ENCODE data around the gene YAP1. TPM values are rescaled to one million over a fixed set of nuclear protein-coding genes. Genes with fewer than 3 reads are reported as not detected.

Gene YAP1
- total and polyA plus RNA-seq, 4 donors, result 3.7 to 65.6 (median 18.3) TPM

DNA sequence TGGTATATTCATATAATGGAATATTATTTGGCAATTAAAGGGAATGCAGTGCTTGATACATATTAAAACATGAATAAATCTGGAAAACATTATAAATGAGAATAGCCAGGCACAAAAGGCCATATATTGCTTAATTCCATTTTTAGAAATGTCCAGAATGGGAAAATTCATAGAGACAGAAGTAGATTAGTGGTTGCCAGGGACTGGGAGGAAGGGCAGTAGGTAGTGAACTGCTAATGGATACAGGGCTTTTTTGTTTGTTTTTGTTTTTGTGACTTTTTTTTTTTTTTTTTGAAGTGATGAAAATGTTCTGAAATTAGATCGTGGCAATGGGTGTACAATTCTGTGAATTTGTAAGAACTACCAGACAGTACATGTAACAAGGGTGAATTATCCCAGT, 86.1 kb downstream of the YAP1 start (continued):
- TF ChIP-seq, protein P1, sequence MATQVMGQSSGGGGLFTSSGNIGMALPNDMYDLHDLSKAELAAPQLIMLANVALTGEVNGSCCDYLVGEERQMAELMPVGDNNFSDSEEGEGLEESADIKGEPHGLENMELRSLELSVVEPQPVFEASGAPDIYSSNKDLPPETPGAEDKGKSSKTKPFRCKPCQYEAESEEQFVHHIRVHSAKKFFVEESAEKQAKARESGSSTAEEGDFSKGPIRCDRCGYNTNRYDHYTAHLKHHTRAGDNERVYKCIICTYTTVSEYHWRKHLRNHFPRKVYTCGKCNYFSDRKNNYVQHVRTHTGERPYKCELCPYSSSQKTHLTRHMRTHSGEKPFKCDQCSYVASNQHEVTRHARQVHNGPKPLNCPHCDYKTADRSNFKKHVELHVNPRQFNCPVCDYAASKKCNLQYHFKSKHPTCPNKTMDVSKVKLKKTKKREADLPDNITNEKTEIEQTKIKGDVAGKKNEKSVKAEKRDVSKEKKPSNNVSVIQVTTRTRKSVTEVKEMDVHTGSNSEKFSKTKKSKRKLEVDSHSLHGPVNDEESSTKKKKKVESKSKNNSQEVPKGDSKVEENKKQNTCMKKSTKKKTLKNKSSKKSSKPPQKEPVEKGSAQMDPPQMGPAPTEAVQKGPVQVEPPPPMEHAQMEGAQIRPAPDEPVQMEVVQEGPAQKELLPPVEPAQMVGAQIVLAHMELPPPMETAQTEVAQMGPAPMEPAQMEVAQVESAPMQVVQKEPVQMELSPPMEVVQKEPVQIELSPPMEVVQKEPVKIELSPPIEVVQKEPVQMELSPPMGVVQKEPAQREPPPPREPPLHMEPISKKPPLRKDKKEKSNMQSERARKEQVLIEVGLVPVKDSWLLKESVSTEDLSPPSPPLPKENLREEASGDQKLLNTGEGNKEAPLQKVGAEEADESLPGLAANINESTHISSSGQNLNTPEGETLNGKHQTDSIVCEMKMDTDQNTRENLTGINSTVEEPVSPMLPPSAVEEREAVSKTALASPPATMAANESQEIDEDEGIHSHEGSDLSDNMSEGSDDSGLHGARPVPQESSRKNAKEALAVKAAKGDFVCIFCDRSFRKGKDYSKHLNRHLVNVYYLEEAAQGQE (IDR thresholded peaks at IDR 0.05), result no peak
- TF ChIP-seq JUND (IDR thresholded peaks at IDR 0.05) (no peak), TAF1 (conservative IDR thresholded peaks at IDR 0.05) (no peak), CTCF (IDR thresholded peaks at IDR 0.05; ENCODE audit: low read depth, low read length, missing input control) (no peak)

DNA sequence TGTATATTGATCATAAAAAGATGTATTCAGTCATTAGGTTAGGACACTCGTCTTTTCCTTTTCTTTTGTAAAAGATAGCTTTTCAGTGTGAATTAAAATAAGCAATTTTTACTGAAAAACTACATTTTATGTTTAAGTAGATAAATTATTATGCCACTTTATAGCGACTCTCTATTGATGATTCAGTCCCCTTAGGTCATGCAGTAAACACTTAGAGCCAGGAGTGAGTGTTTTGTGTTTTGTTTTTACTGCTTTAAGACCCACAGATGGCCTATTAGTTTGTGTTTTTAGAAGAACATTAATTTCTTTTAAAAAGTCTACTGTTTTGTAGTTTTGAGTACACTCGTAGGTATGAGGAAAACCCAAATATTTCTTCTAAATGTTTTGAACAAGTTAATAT, 86.6 kb downstream of the YAP1 start:
- Histone ChIP-seq H3K36me3 (ENCODE audit: control insufficient read depth in 4 of 4, insufficient read depth in 3 of 4, low read depth in 1 of 4, low read length in 3 of 4) (no peaks in the 10 kb centered on the region), H3K27ac (ENCODE audit: low read depth in 1 of 2, low read length in 2 of 2) (no peak overlapping the region), H3K9ac (ENCODE audit: low read depth in 1 of 2, low read length in 2 of 2) (no peak overlapping the region), H3K27me3 (ENCODE audit: control insufficient read depth in 4 of 4, insufficient read depth in 4 of 4, low read length in 3 of 4) (no peaks in the 10 kb centered on the region), H3K4me3 (ENCODE audit: low read depth in 1 of 3, low read length in 3 of 3) (no peak overlapping the region), H3K9me3 (ENCODE audit: control insufficient read depth in 4 of 4, low read length in 3 of 4) (no peaks in the 10 kb centered on the region), H3K4me1 (ENCODE audit: control insufficient read depth in 4 of 4, insufficient read depth in 4 of 4, low read length in 3 of 4) (peaks cover 0 to 9% (median 2%) of the 10 kb centered on the region in 4 donors)
- 91% methylated on average over 3 of the region's 3 CpGs for WGBS
- no peak for DNase-seq (ENCODE audit: low spot score)
- no peak for TF ChIP-seq GABPA (IDR thresholded peaks at IDR 0.05 in 1 of 2, conservative IDR thresholded peaks at IDR 0.05 in 1 of 2)
- TF ChIP-seq FOXA1 (IDR thresholded peaks at IDR 0.05), result no peak
- no peak for TF ChIP-seq NR2F2 (IDR thresholded peaks at IDR 0.05)
- TF ChIP-seq, protein P2, sequence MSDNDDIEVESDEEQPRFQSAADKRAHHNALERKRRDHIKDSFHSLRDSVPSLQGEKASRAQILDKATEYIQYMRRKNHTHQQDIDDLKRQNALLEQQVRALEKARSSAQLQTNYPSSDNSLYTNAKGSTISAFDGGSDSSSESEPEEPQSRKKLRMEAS (IDR thresholded peaks at IDR 0.05), result no peak
- no peak for TF ChIP-seq SP1 (IDR thresholded peaks at IDR 0.05)
- no peak for TF ChIP-seq TAF1 (conservative IDR thresholded peaks at IDR 0.05)
- TF ChIP-seq CTCF (IDR thresholded peaks at IDR 0.05; ENCODE audit: low read depth, low read length, missing input control), result no peak

DNA sequence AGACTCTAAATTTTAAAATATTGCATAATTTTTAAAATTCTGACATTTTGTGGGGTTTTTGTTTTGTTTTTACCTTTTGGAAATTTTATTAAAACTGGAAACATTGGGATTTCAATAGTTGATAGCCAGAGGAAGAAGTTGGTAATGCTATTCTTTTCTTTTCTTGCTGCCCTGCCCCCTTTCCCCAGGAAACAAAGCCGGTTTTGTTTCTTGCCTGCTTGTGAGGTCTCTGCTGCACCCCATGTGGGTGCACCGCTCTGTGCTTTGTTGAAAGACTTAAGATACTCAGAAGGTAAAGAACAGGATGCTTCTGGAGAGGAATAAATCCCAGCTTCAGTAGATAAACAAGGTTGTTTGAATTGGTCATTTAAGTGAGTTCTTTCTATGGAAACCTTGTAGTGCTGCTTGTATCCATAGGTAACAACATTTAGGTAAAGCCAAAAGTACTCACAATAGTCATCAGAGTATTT, 87.5 kb downstream of the YAP1 start:
- DNase-seq (ENCODE audit: low spot score), result no peak
- peaks cover 0 to 3% (median under 1%) of the 10 kb centered on the region in 4 donors for H3K4me1 ChIP-seq (ENCODE audit: control insufficient read depth in 4 of 4, insufficient read depth in 4 of 4, low read length in 3 of 4)
- H3K9ac ChIP-seq (ENCODE audit: low read depth in 1 of 2, low read length in 2 of 2), result no peak overlapping the region
- no peak overlapping the region for H3K27ac ChIP-seq (ENCODE audit: low read depth in 1 of 2, low read length in 2 of 2)
- 82% methylated on average over 2 of the region's 2 CpGs for WGBS
- TF ChIP-seq RXRA (IDR thresholded peaks at IDR 0.05) (no peak), YY1 (IDR thresholded peaks at IDR 0.05) (no peak), ZBTB33 (IDR thresholded peaks at IDR 0.05) (no peak)
- H3K9me3 ChIP-seq (ENCODE audit: control insufficient read depth in 4 of 4, low read length in 3 of 4), result no peaks in the 10 kb centered on the region
- H3K27me3 ChIP-seq (ENCODE audit: control insufficient read depth in 4 of 4, insufficient read depth in 4 of 4, low read length in 3 of 4), result no peaks in the 10 kb centered on the region
- no peak overlapping the region for H3K4me3 ChIP-seq (ENCODE audit: low read depth in 1 of 3, low read length in 3 of 3)
- no peaks in the 10 kb centered on the region for H3K36me3 ChIP-seq (ENCODE audit: control insufficient read depth in 4 of 4, insufficient read depth in 3 of 4, low read depth in 1 of 4, low read length in 3 of 4)

Measured in liver (tissue), 9 donors.